ENCODE data around the gene SLC22A31.

- TF ChIP-seq CTCF (IDR thresholded peaks at IDR 0.05; ENCODE audit: low read depth, low read length) (no peak), EZH2phosphoT487 (IDR thresholded peaks at IDR 0.05; ENCODE audit: low read depth) (no peak)
These were observed 26.1 kb downstream of the SLC22A31 start for GRCh38 chr16:89174055-89174827.
